HG02678 (cell line): ENCODE measurements around the gene MASP2.
A peak's percentile ranks its signal among the peaks of the same experiment; 100 is the strongest.
"Not testable (repeated sequence)": the region's sequence is repeated elsewhere in the genome, so short reads cannot be mapped to it uniquely, and the experiment has no call there.

Source experiments
- ATAC-seq: cut with Tn5 transposase; IDR thresholded peaks from one replicate; pipeline ENCODE4 v1.9.1; 2021; ENCODE audit warnings: mild to moderate bottlenecking, moderate library complexity; ENCODE audit not compliant: unreplicated experiment

MASP2 gene

DNA sequence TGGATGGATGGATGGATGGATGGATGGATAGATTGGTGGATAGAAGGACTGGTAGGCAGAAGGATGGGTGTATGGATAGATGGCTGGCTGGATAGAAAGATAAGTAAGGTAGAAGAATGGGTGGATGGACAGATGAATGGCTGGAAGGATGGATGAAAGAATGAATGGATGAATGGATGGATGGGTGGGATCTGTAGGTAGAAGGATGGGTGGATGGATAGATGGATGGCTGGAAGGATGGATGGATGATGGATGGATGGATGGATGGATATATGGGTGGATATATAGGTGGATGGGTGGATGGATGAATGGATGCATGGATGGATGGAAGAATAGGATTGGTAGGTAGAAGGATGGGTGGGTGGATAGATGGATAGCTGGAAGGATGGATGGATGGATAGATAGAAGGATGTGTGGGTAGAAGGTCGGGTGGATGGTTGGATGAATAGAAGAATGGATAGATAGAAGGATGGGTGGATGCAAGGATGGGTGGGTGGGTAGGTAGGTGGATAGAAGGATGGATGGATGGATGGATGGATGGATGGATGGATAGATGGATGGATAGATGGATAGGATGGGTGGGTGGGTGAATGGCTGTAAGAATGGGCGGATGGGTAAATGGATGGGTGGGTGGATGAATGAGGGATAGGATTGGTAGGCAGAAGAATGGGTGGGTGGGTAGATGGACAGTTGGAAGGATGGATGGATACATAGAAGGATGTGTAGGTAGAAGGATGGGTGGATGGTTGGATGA, 7.5 kb downstream of the MASP2 start:
- ATAC-seq: no peak

GRCh38 chr1:11037740-11038182, 9.3 kb downstream of the MASP2 start:
- ATAC-seq: peak; percentile 65

DNA sequence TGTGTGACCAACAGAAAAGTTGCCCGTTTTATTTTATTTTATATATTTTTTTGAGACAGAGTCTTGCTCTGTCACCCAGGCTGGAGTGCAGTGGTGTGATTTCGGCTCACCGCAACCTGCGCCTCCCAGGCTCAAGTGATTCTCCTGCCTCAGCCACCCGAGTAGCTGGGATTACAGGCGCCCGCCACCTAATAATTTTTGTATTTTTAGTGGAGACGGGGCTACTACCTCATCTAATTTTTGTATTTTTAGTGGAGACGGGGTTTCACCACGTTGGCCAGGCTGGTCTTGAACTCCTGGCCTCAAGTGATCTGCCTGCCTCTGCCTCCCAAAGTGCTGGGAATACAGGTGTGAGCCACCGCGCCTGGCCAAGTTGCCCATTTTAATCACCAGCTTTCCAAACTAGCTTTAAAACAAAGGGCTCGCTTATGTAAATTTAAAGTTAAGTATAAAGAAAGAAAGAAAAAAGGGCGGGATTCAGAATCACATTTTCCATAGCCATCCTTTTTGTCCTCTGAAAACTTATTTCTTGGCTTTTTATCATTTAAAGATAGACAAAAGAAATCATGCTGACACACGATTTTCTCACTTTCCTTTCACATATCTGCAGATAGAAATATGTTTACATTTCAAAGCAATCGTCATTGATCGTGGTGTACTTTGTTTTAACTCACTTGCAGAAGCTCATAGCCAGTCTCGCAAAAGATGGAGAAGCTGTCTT, 9.9 kb downstream of the MASP2 start:
- not testable (repeated sequence) for ATAC-seq

- no peak for ATAC-seq
Measured at GRCh38 chr1:11031624-11032262, 15.3 kb downstream of the MASP2 start.

- ATAC-seq: no peak
Measured at GRCh38 chr1:11030865-11031264, 16.2 kb downstream of the MASP2 start.

DNA sequence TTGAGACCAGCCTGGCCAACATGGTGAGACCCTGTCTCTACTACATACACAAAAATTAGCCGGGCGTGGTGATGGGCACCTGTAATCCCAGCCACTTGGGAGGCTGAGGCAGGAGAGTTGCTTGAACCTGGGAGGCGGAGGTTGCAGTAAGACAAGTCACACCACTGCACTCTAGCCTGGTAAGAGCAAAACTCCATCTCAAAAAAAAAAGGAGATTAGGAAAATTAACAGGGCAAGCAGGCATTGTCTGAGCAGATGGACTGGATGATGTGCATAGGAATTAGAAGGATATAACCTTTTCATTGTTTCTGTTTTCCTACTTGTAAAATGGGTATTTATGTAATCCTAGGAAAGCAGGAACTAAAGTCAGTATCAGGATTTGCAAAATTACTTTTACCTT, 19.0 kb downstream of the MASP2 start:
- no peak for ATAC-seq

DNA sequence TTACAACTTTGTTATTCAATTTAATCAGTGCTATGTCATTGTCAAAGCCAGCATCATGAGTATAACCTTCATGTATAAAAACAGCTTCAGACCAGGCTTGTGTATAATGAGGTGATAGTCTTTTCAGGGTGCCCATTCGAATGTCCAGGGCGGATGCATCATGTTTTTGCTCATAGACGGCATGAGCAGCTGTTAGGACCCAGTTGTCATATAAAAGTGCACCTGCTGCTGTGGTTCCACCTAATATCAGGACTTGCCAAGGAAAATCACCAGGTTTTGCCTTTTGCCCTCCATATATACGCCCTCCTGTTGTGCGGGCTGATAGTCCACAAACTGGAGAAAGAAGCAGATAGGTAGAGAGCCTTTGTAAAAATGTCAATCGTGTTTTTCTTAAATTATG, 19.7 kb downstream of the MASP2 start:
- ATAC-seq: no peak

DNA sequence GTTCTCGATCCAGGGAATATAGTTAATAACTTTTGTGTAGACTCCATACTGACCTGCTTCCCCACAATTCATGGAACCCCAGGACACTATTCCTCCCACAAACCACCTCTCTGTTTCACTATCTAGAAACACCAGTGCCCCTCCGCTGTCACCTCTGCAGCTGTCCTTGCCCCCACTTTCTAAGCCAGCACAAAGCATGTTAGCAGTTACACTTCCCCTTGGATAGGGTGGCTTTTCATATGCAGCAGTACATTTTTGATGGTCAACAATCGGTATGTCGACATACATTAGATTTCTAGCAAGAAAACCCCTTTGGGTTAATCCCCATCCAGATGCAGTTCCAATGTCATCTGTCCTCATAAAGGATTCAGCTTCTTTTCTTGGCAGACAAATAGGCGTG, 20.1 kb downstream of the MASP2 start:
- ATAC-seq: no peak

DNA sequence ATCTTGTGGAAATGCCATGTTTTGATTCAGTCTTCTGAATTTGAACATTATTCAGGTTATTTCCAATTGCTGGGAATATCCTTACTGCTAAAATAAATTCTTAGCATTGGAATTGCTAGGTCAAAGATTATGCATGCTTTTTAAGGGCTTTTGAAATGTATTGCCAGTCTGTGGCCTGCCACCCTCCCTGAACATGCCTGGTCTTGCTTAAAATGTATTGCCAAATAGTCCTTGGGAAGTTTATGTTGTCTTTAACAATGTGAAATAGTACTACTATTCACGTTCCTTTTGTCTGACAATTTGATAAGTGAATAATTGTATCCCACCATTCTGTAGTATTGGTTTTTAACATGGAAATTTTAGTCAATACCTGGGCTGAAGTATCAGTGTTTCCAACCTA, 21.0 kb downstream of the MASP2 start:
- ATAC-seq: no peak

GRCh38 chr1:11025618-11026017, 21.4 kb downstream of the MASP2 start:
- no peak for ATAC-seq

DNA sequence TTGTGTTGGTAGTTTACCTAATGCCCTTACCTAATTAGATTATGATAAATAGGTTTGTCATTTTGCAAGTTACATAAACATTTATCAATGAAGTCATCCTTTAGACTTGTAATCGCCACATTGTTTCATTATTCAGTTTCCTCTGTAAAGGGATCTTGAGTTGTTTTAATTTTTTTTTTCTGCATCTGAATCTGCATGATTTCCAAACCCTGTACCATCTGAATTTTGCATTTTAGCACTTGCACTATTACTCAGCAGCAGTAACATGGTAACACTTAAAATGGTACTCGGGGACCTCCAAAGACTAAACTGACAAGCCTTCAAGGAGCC, 22.2 kb downstream of the MASP2 start:
- no peak for ATAC-seq

- no peak for ATAC-seq
Measured at GRCh38 chr1:11024154-11024873, 22.7 kb downstream of the MASP2 start.

- no peak for ATAC-seq
Measured at GRCh38 chr1:11023201-11023600, 23.8 kb downstream of the MASP2 start.

DNA sequence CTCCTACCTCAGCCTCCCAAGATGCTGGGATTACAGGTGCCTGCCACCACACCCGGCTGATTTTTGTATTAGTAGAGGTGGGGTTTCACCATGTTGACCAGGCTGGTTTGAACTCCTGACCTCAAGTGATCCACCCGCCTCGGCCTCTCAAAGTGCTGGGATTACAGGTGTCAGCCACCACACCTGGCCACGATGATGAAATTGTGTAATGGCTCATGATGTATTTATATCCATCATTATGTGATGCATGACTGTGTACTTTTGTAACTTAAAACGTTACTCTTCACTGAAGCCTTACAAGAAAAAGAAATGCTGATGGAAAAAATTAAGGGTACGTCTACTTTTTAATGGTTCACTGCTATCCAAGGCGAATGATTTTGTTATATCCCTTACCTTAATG, 27.1 kb downstream of the MASP2 start:
- ATAC-seq: no peak

GRCh38 chr1:11019358-11019757, 27.7 kb downstream of the MASP2 start:
- not testable (repeated sequence) for ATAC-seq

DNA sequence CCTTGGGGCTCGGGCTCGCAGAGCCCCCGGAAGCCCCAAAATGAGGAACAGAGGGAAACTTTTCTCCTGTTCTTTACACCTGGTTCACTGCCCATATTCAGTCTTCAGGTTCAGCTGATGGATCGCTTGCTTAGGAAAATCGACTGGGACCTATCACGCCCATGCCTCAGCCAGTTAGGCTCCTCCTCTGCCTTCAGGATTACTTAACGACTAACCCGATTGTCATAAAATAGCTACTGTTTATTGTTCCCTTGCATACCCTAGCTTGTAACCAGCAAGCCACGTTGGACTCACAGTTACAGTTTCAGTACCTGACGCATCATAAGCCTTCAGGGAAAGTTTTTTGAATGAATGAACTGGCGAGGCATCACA, 33.9 kb downstream of the MASP2 start:
- ATAC-seq: no peak

DNA sequence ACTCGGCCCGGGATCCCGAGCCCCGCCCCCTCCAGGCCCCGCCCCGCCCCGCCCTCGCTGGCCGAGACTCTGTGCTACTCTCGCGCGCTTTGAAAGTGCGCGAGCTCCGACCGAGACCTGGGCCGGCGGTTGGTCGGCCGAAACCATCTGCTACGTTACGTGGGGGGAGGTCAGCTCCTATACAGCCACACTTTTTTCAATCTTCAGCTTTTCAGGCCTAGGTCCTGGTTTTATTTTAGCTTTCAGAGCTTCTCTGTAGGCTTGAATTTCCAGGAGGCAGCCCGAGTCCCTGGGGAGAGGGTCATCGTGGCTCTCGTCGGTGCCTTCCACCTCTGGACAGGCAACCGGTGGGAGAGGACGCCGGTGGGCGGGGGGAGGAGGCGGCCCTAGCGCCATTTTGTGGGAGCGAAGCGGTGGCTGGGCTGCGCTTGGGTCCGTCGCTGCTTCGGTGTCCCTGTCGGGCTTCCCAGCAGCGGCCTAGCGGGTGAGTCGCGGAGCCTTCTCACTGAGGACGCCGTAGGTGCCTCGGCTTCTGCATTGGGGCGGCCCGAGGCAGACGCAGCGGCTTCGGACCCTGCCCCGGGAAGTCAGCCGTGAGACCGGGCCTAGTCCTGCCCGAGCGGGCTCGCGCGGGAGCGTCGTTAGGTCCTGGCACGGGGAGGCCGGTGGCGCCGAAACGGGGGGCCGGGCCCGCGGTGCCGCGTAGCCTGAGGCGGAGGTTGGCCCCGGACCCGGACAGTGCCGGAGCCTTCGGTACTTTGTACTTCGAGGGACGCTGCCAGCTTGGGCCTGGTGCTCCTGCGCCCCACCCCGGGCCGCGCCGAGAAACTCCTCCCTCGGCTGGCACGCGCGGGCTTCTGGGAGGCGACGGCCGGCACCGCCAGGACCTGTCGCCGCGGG, 34.5 kb downstream of the MASP2 start, which contains the start of gene TARDBP:
TSS of gene TARDBP (plus strand) at position 395 of the 900 bp plus-strand sequence. CDS start 1,074 bp downstream, outside the sequence.
- peak; percentile 86 for ATAC-seq

DNA sequence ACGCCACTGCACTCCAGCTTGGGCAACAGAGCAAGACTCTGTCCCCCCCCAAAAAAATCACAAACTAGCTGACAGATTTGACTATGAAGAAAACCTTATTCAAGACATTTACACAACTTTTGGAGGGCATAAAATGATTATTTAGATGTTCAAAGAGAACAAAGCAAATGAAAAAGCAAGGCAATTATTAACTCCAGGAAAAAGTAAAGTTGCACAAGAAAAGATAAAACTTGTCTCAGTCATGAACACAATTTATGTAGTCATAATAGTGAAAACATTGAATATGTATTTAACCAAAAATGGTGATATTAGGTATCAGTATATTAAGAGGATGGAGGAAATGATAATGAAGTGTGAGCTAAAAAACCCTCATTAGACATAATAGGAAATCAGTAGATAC, 46.5 kb downstream of the MASP2 start:
- ATAC-seq: no peak

DNA sequence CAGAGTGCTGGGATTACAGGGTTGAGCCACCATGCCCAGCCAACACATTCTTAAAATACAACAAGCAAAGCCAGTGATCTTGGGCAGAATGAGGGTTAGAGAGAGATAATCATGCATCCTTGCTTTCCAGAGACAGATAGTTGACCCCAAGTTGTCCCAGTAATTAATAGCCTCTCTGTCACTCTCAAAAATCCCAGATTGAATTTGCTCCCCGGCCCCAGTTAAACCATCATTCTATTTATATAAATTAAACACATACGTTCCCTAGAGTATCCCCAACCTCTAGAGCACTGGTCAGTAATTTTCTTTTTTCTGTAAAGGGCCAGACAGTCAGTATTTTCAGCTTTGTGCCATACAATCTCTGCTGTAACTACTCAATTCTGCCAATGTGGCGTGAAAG, 50.9 kb downstream of the MASP2 start:
- ATAC-seq: no peak

DNA sequence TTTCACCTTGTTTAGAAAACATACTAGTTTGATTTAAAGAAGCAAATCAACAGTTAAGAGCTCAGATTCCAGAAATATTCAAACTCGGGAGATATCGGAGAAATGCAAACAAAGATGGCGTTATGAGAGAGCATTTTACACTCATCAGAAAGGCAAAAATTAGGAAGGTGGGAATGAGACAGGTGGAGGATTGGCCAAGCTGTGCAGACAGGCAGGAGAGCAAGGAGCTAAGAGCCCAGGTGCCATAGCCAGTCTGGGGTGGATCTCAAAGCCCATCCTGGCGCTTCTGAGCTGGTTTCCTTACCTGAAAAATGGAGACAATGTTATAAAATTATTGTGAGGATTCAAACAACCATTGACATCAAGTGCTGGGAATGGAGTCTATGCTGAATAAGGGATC, 54.2 kb downstream of the MASP2 start:
- ATAC-seq: no peak
